ENCODE data around the gene TFEB. TPM values are rescaled to one million over a fixed set of nuclear protein-coding genes. Genes with fewer than 3 reads are reported as not detected.

TFEB gene
- total and polyA plus RNA-seq, 4 donors = 1.1 to 6.2 (median 3.8) TPM

- TF ChIP-seq, protein P1, sequence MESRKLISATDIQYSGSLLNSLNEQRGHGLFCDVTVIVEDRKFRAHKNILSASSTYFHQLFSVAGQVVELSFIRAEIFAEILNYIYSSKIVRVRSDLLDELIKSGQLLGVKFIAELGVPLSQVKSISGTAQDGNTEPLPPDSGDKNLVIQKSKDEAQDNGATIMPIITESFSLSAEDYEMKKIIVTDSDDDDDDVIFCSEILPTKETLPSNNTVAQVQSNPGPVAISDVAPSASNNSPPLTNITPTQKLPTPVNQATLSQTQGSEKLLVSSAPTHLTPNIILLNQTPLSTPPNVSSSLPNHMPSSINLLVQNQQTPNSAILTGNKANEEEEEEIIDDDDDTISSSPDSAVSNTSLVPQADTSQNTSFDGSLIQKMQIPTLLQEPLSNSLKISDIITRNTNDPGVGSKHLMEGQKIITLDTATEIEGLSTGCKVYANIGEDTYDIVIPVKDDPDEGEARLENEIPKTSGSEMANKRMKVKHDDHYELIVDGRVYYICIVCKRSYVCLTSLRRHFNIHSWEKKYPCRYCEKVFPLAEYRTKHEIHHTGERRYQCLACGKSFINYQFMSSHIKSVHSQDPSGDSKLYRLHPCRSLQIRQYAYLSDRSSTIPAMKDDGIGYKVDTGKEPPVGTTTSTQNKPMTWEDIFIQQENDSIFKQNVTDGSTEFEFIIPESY (IDR thresholded peaks at IDR 0.05) = no peak
- TF ChIP-seq YY1 (IDR thresholded peaks at IDR 0.05) = no peak
- TF ChIP-seq MAX (IDR thresholded peaks at IDR 0.05) = no peak
- no peak for TF ChIP-seq GABPA (IDR thresholded peaks at IDR 0.05 in 1 of 2, conservative IDR thresholded peaks at IDR 0.05 in 1 of 2)
These were observed 60.1 kb downstream of the TFEB start (continued) for GRCh38 chr6:41675176-41675775.

- DNase-seq (ENCODE audit: low spot score) = no peak
- WGBS = 88% methylated on average over 7 of the region's 7 CpGs
- no peak overlapping the region for H3K9ac ChIP-seq (ENCODE audit: low read depth in 1 of 2, low read length in 2 of 2)
- no peak for TF ChIP-seq EGR1 (IDR thresholded peaks at IDR 0.05; ENCODE audit: low read depth in 2 of 2)
- TF ChIP-seq FOXA1 (IDR thresholded peaks at IDR 0.05) = no peak
- TF ChIP-seq, protein P2, sequence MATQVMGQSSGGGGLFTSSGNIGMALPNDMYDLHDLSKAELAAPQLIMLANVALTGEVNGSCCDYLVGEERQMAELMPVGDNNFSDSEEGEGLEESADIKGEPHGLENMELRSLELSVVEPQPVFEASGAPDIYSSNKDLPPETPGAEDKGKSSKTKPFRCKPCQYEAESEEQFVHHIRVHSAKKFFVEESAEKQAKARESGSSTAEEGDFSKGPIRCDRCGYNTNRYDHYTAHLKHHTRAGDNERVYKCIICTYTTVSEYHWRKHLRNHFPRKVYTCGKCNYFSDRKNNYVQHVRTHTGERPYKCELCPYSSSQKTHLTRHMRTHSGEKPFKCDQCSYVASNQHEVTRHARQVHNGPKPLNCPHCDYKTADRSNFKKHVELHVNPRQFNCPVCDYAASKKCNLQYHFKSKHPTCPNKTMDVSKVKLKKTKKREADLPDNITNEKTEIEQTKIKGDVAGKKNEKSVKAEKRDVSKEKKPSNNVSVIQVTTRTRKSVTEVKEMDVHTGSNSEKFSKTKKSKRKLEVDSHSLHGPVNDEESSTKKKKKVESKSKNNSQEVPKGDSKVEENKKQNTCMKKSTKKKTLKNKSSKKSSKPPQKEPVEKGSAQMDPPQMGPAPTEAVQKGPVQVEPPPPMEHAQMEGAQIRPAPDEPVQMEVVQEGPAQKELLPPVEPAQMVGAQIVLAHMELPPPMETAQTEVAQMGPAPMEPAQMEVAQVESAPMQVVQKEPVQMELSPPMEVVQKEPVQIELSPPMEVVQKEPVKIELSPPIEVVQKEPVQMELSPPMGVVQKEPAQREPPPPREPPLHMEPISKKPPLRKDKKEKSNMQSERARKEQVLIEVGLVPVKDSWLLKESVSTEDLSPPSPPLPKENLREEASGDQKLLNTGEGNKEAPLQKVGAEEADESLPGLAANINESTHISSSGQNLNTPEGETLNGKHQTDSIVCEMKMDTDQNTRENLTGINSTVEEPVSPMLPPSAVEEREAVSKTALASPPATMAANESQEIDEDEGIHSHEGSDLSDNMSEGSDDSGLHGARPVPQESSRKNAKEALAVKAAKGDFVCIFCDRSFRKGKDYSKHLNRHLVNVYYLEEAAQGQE (IDR thresholded peaks at IDR 0.05) = no peak
- no peak for TF ChIP-seq ATF3 (IDR thresholded peaks at IDR 0.05)
- TF ChIP-seq, protein P1 (IDR thresholded peaks at IDR 0.05) = no peak
- TF ChIP-seq TAF1 (conservative IDR thresholded peaks at IDR 0.05) = no peak
- TF ChIP-seq MAX (IDR thresholded peaks at IDR 0.05) = no peak
- no peak for TF ChIP-seq YY1 (IDR thresholded peaks at IDR 0.05)
- TF ChIP-seq HNF4A (conservative IDR thresholded peaks at IDR 0.05) = no peak
- no peak for TF ChIP-seq NR2F2 (IDR thresholded peaks at IDR 0.05)
- TF ChIP-seq RXRA (IDR thresholded peaks at IDR 0.05) = no peak
- TF ChIP-seq, protein P3, sequence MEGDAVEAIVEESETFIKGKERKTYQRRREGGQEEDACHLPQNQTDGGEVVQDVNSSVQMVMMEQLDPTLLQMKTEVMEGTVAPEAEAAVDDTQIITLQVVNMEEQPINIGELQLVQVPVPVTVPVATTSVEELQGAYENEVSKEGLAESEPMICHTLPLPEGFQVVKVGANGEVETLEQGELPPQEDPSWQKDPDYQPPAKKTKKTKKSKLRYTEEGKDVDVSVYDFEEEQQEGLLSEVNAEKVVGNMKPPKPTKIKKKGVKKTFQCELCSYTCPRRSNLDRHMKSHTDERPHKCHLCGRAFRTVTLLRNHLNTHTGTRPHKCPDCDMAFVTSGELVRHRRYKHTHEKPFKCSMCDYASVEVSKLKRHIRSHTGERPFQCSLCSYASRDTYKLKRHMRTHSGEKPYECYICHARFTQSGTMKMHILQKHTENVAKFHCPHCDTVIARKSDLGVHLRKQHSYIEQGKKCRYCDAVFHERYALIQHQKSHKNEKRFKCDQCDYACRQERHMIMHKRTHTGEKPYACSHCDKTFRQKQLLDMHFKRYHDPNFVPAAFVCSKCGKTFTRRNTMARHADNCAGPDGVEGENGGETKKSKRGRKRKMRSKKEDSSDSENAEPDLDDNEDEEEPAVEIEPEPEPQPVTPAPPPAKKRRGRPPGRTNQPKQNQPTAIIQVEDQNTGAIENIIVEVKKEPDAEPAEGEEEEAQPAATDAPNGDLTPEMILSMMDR (IDR thresholded peaks at IDR 0.05; ENCODE audit: low read depth, low read length, missing input control) = no peak
- TF ChIP-seq JUND (IDR thresholded peaks at IDR 0.05) = no peak
- no peak overlapping the region for H3K27ac ChIP-seq (ENCODE audit: low read depth in 1 of 2, low read length in 2 of 2)
- H3K9me3 ChIP-seq (ENCODE audit: control insufficient read depth in 4 of 4, low read length in 3 of 4) = no peaks in the 10 kb centered on the region
- H3K27me3 ChIP-seq (ENCODE audit: control insufficient read depth in 4 of 4, insufficient read depth in 4 of 4, low read length in 3 of 4) = peaks cover 0 to 3% (median 2%) of the 10 kb centered on the region in 4 donors
- no peaks in the 10 kb centered on the region for H3K36me3 ChIP-seq (ENCODE audit: control insufficient read depth in 4 of 4, insufficient read depth in 3 of 4, low read depth in 1 of 4, low read length in 3 of 4)
- no peak overlapping the region for H3K4me3 ChIP-seq (ENCODE audit: low read depth in 1 of 3, low read length in 3 of 3)
- H3K4me1 ChIP-seq (ENCODE audit: control insufficient read depth in 4 of 4, insufficient read depth in 4 of 4, low read length in 3 of 4) = no peaks in the 10 kb centered on the region
These were observed 61.0 kb downstream of the TFEB start for GRCh38 chr6:41674231-41675000.

Measured in liver (tissue), 9 donors.